AG09319 (cell line): ENCODE data around the gene RPL32.

Experiments used
- DNase-seq: peaks from one replicate; pipeline ENCODE4 v3.0.0-alpha.2; 2010; ENCODE audit warnings: low read depth; ENCODE audit errors: extremely low read depth
- TF ChIP-seq, protein P1 (sequence below): IDR thresholded peaks from 2 replicates; pipeline ENCODE4 v1.5.1; 2011; ENCODE audit warnings: low read depth, mild to moderate bottlenecking, inconsistent platforms, low read length, moderate library complexity

RPL32 gene

DNA sequence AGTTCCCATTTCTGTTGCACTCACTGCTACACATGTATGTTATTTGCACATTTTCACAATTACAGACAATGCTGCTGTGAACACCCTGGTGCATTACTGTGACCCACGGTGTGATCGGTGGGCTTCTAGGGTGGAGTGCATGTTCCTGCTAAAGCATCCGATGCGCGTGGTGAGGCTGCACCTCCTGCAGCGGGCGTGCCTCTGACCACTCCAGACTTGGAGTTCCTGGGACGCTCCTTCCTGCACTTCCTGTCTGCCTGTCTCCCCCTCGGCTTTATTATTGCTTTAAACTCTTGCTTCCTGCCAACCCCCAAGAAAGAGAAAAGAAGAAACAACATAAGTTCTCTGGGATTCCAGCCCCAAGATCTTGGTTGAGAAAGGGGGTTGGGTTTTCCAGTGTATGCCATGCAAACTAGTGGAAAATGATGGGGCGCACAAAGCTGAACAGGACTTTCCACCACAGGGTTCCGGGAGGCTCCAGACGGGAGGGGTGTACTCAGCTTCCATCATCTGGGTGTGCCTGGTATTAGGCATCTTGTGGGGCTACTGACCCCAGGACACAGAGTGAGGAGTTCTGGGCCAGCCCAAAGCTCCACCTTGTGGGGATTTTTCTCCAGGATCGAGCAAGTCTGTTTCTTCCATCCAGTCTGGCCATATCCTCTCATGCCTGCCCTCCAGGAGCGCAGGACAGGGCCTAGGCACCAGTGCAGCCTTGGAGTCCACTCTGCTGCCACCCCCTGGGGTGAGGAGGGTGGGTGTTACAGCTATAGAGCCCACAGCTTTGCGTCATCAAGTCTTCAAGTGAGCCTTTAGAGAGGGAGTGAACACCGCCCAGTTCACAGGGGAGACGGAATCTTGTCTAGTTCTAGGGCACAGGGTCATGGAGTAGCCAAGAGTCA, 11.2 kb downstream of the RPL32 start:
- DNase-seq: no peak
- TF ChIP-seq, protein P1, sequence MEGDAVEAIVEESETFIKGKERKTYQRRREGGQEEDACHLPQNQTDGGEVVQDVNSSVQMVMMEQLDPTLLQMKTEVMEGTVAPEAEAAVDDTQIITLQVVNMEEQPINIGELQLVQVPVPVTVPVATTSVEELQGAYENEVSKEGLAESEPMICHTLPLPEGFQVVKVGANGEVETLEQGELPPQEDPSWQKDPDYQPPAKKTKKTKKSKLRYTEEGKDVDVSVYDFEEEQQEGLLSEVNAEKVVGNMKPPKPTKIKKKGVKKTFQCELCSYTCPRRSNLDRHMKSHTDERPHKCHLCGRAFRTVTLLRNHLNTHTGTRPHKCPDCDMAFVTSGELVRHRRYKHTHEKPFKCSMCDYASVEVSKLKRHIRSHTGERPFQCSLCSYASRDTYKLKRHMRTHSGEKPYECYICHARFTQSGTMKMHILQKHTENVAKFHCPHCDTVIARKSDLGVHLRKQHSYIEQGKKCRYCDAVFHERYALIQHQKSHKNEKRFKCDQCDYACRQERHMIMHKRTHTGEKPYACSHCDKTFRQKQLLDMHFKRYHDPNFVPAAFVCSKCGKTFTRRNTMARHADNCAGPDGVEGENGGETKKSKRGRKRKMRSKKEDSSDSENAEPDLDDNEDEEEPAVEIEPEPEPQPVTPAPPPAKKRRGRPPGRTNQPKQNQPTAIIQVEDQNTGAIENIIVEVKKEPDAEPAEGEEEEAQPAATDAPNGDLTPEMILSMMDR: no peak

- TF ChIP-seq, protein P1: no peak
- no peak for DNase-seq
Measured at GRCh38 chr3:12829404-12829803, 12.0 kb downstream of the RPL32 start.

GRCh38 chr3:12828751-12829150, 12.6 kb downstream of the RPL32 start:
- TF ChIP-seq, protein P1: no peak
- DNase-seq: no peak

DNA sequence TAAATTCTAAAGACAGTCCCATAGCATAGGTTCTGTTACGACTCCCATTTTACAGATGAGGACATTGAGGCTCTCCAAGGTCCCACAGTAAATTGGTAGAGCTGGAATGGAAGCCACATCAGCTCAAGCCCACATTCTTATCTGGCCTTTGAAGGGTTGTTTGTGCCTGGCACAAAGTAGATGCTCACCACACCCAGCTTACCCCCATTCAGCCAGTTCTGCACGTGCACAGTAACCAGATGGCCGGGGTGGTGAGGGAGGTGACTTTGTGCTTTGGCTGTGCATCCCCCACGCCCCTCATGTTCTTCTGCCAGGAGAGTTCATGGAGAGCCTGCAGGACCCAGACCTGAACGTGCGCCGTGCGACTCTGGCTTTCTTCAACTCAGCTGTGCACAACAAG, 16.2 kb downstream of the RPL32 start:
- no peak for DNase-seq
- TF ChIP-seq, protein P1: no peak

DNA sequence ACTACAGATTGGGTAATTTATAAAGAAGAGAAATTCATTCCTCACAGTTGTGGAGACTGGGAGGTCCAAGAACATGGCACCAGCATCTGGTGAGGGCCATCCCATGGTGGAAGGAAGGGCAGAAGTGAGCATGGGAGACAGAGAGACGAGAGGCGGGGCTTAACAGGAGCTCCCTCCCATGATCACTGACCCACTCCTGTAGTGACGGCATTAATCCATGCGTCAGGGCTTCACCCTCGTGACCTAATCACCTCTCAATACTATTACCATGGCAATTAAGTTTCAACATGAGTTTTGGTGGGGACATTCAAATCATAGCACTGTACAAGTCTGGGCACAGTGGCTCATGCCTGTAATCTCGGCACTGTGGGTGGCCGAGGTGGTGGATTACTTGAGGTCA, 17.1 kb downstream of the RPL32 start:
- DNase-seq: no peak
- TF ChIP-seq, protein P1: no peak

- TF ChIP-seq, protein P1: peak; percentile 18
Measured at GRCh38 chr3:12822725-12823373, 18.5 kb downstream of the RPL32 start.

DNA sequence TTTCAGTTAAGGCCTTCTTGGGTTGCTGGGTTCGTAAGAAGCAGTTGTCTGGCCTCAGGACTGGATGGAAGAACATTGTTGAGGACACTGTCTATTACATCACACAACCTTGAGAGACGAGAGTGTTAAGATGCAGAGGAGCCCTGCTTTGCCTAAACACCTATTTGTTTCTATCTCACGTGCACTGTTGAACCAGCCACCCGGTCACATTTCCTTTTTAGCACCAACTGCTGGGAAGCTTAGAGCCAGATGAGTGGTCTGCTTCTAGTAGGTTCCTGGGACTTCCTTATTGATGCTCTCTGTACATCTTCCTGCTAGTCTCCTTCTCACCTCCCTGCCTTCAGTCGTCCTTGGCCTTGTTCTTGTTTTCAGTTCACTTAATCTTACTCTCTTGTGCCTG, 22.6 kb downstream of the RPL32 start:
- no peak for DNase-seq
- TF ChIP-seq, protein P1: no peak

More at GRCh38 chr3:12822725-12823373, 18.5 kb downstream of the RPL32 start:
- no peak for DNase-seq
